Colon (tissue), 2 donors: Measurements from ENCODE around the gene MMP24OS.
"Not testable (repeated sequence)": the region's sequence is repeated elsewhere in the genome, so short reads cannot be mapped to it uniquely, and the experiment has no call there.

ENCODE experiments used
- FAIRE-seq: peaks from 2 replicates; lab custom pipeline; 2012; peaks lifted over from hg19 to GRCh38; lab: Jason Lieb, UNC
- donor health status: control.
- donor health status: control.

MMP24OS gene

GRCh38 chr20:35277531-35278395, at the start of gene MMP24OS:
MMP24OS (minus strand) TSS chr20:35278122; CDS start chr20:35277929, 193 bp downstream.
- FAIRE-seq = no peak

DNA sequence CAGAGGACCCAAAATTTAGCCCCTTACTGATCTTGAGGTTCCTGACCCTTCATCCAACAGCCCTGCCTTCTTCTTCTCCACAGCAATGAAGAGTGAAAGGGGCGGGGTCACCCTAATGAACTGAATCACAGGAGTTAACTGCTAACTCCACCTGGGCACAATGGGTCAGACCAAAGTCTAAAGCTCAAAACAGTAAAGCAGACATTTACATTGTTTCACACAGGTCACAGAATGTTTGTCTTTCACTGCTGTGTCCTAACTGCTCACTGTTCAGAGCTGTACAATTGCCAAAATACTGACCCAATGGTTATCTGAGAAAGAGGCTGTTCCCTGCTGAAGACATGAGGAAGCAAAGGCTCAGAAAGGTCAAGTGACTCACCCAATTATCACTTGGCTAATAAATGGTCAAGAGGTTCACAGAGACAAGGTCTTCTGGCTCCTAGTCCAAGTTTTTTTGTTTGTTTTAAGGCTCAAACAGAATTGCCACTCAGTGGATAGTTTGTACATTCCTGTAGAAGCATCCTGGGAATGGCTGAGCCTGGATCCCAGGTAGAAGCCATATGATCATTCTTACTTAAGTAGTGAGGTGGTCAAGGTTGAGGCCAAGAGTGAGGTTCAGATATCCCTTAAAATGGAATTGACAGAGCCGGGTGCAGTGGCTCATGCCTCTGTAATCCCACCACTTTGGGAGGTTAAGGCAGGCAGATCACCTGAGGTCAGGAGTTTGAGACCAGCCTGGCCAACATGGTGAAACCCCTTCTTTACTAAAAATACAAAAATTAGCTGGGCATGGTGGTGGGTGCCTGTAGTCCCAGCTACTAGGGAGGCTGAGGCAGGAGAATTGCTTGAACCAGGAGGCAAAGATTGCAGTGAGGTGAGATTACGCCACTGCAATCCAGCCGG, 49.4 kb upstream of the MMP24OS start:
- FAIRE-seq = no peak

GRCh38 chr20:35326740-35327073, 48.8 kb upstream of the MMP24OS start:
- no peak for FAIRE-seq

DNA sequence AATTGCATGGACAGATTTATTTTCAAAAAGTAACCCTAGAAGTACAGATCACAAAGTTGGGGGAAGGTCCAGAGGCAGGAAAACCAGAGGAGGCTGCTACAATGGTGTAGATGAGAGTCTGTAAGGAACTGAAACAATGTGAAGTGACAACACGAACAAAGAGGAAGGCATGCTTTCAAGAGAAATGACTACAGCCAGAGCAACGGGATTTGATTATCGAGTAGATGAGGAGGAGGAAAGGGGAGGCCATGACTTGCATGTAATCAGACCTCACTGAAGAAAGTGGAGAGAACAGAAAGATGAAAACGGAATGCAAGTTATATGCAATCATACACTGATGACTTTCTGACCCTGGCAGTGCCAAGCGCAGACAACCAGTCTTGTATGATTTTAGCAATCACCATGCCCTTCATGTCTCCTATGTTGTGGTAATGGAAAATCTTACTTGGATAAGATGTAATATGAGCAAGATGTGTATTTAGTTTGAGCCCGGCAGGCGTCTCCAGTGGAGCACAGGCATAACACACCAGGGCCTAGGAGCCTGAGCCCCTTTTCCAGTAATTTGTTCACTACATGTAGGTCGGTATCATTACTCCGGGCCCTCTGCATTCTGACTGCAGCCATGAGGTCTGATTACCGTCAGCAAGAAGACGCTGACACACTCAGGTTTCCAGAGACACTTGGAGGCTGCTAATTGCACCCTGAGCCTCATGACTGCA, 48.3 kb upstream of the MMP24OS start:
- FAIRE-seq = no peak

DNA sequence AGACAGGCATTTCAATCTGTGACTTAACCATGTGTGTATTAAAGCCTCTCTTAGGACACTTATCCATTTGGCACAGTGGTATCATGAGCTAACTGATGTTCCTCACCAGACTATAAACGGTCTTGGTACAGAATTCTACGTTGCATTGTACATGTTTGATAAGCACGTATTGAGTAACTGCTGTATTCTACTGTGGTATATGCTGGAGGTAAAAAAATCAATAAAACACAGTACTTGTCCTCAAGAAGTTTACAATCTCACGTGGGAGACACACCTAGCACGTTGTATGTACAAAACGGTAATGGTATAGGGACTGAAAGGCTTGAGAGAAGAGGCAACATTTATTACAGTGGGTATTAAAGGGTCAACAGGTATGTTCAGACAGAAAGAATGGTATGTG, 47.5 kb upstream of the MMP24OS start:
- no peak for FAIRE-seq

DNA sequence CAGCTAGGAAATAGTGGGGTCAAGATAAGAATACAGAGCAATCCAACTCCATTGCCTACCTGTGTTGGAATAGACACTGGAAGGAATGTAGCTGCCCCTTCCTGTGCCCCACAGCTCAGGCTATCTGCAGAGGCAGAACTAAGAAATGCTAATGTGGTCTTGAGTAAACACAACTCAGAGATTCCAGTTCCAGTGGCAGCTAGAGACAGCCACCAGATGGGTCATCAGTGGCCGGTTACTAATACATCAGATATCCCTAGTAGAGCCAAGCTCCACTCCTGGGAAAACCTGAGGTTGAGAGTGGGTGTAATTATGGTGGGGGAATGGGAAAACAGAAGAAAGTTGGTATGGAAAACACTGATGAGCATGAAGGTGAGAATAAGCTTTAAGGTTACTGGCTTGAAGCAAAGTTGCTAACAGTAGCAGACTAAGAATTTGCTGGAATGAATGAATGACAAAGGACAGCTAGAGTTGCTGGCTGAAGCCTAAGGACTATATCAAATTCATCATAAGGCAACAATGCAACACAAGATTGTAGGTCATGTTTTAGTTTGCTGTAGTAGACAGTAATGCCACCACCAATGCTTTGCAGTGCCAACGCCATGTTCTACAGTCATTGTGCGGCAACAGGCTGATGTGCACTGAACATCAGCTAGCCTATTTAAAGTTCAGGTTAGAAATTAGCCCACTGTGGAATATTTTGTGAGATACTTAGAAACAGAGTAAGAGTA, 42.6 kb upstream of the MMP24OS start:
- FAIRE-seq = no peak

- FAIRE-seq = no peak
These were observed 41.9 kb upstream of the MMP24OS start for GRCh38 chr20:35319871-35320197.

- no peak for FAIRE-seq
These were observed 41.4 kb upstream of the MMP24OS start for GRCh38 chr20:35319192-35319870.

DNA sequence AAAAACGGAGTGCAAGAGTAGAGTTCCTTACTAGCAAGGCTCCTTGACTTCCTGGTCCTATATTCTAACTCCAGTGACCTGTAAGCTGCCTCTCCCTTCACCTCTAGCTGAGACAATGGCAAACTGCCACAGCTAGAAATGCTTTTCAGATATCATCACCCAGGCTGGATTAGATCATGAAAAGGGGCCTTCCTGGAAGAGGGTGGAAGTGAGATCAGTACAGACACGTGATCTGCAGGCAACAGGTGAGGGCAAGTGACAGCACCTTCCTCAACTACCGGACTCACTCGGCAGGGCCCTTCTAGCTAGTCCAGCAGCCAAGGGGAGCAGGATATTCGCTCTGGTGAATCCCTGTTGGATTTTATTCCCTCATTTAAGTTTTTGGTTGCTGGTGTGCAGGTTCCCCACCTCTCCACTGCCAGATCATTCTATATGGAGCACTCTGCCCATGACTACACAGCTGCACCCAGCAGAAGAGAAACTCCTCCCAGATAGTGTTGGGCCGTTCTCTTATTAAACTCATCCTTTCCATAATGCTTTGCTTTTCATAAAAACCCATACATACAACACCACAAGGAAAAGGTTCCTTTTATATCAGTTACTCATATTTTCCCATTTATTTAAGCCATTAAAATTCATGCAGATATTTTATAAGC, 40.7 kb upstream of the MMP24OS start:
- FAIRE-seq = no peak

- no peak for FAIRE-seq
These were observed 39.7 kb upstream of the MMP24OS start for GRCh38 chr20:35317416-35318210.

DNA sequence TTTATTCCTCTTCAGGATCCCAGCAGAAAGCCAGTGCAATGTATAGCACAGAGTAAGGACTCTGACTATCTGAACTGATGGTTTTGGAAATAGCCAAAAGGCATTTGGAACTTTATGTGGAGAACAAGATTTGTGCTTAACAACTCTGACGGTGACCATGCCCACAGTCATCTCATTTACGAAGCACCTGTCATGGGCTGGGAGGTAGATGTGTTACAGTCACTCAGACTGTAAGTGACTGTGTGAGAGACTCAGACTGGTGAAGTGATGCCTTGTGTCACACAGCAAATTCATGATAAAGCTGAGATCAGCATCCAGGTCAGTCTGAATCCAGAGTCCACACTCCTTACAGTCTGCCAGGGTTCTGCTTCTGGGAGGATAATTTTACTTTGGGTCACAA, 38.2 kb upstream of the MMP24OS start:
- no peak for FAIRE-seq

DNA sequence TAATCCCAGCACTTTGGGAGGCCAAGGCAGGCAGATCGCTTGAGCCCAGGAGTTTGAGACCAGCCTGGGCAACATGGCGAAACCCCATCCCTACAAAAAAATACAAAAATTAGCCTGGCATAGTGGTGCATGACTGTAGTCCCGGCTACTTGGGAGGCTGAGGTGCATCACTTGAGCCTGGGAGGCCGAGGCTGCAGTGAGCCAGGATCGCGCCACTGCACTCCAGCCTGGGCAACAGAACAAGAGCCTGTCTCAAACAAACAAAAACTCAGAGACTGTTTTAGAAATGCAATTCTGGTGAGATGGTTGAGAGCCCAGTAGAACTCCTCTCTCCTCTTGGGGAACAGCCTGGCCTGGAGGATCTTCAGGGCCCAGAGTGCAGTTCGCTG, 37.7 kb upstream of the MMP24OS start:
- FAIRE-seq = not testable (repeated sequence)

- no peak for FAIRE-seq
These were observed 37.1 kb upstream of the MMP24OS start for GRCh38 chr20:35314816-35315631.

- FAIRE-seq = no peak
These were observed 34.4 kb upstream of the MMP24OS start for GRCh38 chr20:35312318-35312717.

- no peak for FAIRE-seq
These were observed 33.9 kb upstream of the MMP24OS start for GRCh38 chr20:35311822-35312221.

DNA sequence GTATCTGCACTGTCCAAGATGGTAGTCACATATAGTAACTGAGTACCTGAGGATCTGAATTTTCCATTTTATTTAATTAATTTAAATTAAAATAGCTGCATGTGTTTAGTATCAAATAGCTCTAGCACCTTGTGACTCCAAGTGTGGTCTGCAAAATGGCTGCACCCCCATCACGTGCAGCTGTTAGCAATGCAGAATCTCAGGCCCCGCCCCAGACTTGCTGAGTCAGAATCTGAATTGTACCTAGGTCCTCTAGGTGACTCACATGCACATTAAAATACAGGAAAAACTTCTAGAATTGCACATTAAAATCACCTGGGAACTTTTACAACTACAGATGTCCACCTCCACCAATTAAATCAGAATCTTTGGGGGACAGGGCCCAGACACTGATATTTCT, 33.5 kb upstream of the MMP24OS start:
- no peak for FAIRE-seq

GRCh38 chr20:35307666-35308653, 30.0 kb upstream of the MMP24OS start:
- FAIRE-seq = no peak
